Adrenal gland (tissue), 12 donors: ENCODE results near the gene SLCO2A1. TPM values are rescaled to one million over a fixed set of nuclear protein-coding genes. Genes with fewer than 3 reads are reported as not detected.

Source experiments
- DNase-seq, 7 donors: peaks; one replicate each; pipeline ENCODE4 v3.0.0-alpha.2; 2019 to 2020
- H3K27ac ChIP-seq, 5 donors: fragments of 200-600 bp; sonication (generic) in 4 of 5; 1 replicate in 3 of 5; 2 replicates in 2 of 5; pipeline versions ENCODE4 v1.5.1 to v1.8.0; 2016 to 2020; ENCODE audit warnings: mild to moderate bottlenecking in 1 of 5
- H3K27me3 ChIP-seq: fragments of 200-600 bp; 2 replicates; pipeline ENCODE4 v1.8.0; 2021
- H3K36me3 ChIP-seq, 2 donors: fragments of 200-600 bp; replicated peaks in 1 of 2; 1 replicate in 1 of 2; 2 replicates in 1 of 2; pipeline versions ENCODE4 v1.5.1 to v1.8.0; 2018 to 2022
- H3K4me1 ChIP-seq, 2 donors: fragments of 200-600 bp; replicated peaks in 1 of 2; 1 replicate in 1 of 2; 2 replicates in 1 of 2; pipeline versions ENCODE4 v1.5.1 to v1.8.0; 2018 to 2021
- H3K4me3 ChIP-seq, 4 donors: fragments of 200-600 bp; sonication (generic) in 3 of 4; one replicate each; pipeline ENCODE4 v1.5.1; 2016 to 2018
- H3K9me3 ChIP-seq, 3 donors: fragments of 200-600 bp; sonication (generic) in 1 of 3; replicated peaks in 1 of 3; 1 replicate in 2 of 3; 2 replicates in 1 of 3; pipeline versions ENCODE4 v1.5.1 to v1.8.0; 2016 to 2021
- POLR2A ChIP-seq, 2 donors: fragments of 450-650 bp; IDR thresholded peaks; one replicate each; pipeline ENCODE4 v1.6.1; 2017; ENCODE audit warnings: antibody characterized with exemption in 2 of 2, mild to moderate bottlenecking in 2 of 2, moderate library complexity in 1 of 2
- WGBS, 4 donors: extraction: QIAGEN DNeasy Blood & Tissue Kit in 2 of 4; methylation state at CpG; one replicate each; pipeline versions ENCODE4 v1.1.5 to v1.1.7; 2013 to 2017; 5-methylcytosine and 5-hydroxymethylcytosine counted together
- intact Hi-C, 2 donors: fragments of 100-400 bp; cut with DNase I; formaldehyde crosslinking; loops; one replicate each; pipeline versions ENCODE4 v1.14.1 to v1.15.0; 2022 to 2023
- polyA plus RNA-seq, 3 donors: library from polyadenylated mRNA; stranded (reverse); fragments of 200-250 nt in 2 of 3; fragments of 350-450 nt in 1 of 3; fragmentation: Illumina TruSeq in 1 of 3; extraction: RNeasy Lipid Tissue Mini Kit (QIAGEN cat#74804) in 1 of 3; gene quantifications; one replicate each; pipeline ENCODE4 v1.2.3, GENCODE V29; 2013 to 2014
- total RNA-seq, 9 donors: library from RNA; depleted of rRNA in 4 of 9; stranded (reverse); fragments of >200 nt in 4 of 9; fragments of 120-200 nt in 1 of 9; fragmentation: NEBNext Ultra II Directional in 1 of 9; extraction: Animal tissue kit (Norgen Biotek cat#: 25700) in 1 of 9; gene quantifications; one replicate each; pipeline versions ENCODE4 v1.1.0 to v1.2.4, GENCODE V29; 2013 to 2023
- TF ChIP-seq, protein P1 (sequence below), 6 experiments: fragments of 450-650 bp in 4 of 6; fragments of 200-600 bp in 2 of 6; sonication (generic) in 1 of 6; IDR thresholded peaks; 1 replicate in 5 of 6; 2 replicates in 1 of 6; pipeline versions ENCODE4 v1.5.1 to v1.8.0; 2016 to 2021; ENCODE audit warnings: antibody characterized with exemption in 6 of 6, mild to moderate bottlenecking in 2 of 6, moderate library complexity in 1 of 6
- donor health status: healthy with polysubstance abuse.
- donor health status: Bipolar disorder and iron deficiency.
- donor health status: DM: yes; HTN: yes; CAD: no.
- donor health status: DM: no; HTN: no; CAD: no.
- donor health status: DM: no; HTN: no; CAD: no.
- donor health status: DM: yes; HTN: yes; CAD: no.

SLCO2A1 gene
- total and polyA plus RNA-seq, 12 donors = 2.3 to 141 (median 29.5) TPM

DNA sequence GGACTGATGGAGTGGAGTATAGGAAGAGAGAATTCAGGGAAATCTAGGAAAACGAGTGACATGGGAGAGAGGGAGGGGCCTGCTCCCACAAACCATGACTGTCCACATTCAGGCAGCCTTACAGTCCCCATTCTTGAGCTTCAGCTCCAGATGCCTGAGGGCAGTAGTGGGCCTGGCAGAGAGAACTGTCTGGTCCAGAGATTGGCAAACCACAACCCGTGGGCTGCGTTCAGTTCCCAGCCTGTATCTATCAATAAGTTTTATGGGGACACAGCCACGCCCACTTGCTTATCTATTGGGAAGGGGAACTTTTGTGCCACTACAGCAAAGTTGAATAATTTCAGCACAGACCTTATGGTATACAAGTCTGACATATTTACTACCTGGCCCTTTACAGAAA is 63.8 kb downstream of the SLCO2A1 start:
- DNase-seq = no peak
- Histone ChIP-seq H3K36me3 (no peaks in the 10 kb centered on the region), H3K4me3 (no peak overlapping the region), H3K27me3 (no peaks in the 10 kb centered on the region), H3K9me3 (no peaks in the 10 kb centered on the region), H3K4me1 (no peaks in the 10 kb centered on the region), H3K27ac (no peak overlapping the region)
- TF ChIP-seq, protein P1, sequence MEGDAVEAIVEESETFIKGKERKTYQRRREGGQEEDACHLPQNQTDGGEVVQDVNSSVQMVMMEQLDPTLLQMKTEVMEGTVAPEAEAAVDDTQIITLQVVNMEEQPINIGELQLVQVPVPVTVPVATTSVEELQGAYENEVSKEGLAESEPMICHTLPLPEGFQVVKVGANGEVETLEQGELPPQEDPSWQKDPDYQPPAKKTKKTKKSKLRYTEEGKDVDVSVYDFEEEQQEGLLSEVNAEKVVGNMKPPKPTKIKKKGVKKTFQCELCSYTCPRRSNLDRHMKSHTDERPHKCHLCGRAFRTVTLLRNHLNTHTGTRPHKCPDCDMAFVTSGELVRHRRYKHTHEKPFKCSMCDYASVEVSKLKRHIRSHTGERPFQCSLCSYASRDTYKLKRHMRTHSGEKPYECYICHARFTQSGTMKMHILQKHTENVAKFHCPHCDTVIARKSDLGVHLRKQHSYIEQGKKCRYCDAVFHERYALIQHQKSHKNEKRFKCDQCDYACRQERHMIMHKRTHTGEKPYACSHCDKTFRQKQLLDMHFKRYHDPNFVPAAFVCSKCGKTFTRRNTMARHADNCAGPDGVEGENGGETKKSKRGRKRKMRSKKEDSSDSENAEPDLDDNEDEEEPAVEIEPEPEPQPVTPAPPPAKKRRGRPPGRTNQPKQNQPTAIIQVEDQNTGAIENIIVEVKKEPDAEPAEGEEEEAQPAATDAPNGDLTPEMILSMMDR (IDR thresholded peaks at IDR 0.05) = no peak
- no peak for TF ChIP-seq POLR2A (IDR thresholded peaks at IDR 0.05)
- 56 to 78% (median 63%) methylated on average over 4 of the region's 4 CpGs for WGBS, 4 donors
- intact Hi-C loops = no loop called here

DNA sequence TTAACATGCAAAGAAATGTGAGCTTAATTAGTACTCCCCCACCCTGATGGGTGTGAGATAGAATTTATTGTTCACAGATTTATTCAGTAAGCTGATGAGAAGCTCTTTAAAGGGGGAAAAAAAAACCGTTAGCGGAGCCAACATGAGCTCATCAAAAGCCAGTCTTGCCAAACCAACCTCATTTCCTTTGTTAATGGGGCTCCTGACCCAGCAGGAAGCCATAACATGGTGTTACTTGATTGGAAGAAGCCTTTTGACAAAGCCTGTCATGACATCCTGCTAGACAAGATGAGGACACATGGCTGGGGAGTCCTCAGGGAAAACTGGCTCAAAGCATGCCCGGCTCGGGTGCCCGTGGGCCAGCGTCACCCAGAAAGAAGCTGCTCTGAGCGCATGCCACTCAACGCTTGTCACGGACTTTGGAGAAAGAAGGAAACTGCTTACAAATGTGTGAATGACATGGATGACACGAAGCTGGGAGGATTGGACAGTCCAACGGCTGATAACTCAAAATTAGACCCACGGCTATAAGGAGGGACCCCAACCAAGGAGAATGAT is 64.6 kb downstream of the SLCO2A1 start:
- H3K36me3 ChIP-seq = no peaks in the 10 kb centered on the region
- H3K9me3 ChIP-seq = no peaks in the 10 kb centered on the region
- TF ChIP-seq, protein P1 (IDR thresholded peaks at IDR 0.05) = no peak
- TF ChIP-seq POLR2A (IDR thresholded peaks at IDR 0.05) = no peak
- intact Hi-C loops = no loop called here
- 77 to 87% (median 82%) methylated on average over 12 of the region's 12 CpGs for WGBS, 4 donors
- no peak for DNase-seq
- H3K4me1 ChIP-seq = no peaks in the 10 kb centered on the region
- no peak overlapping the region for H3K27ac ChIP-seq
- H3K4me3 ChIP-seq = no peak overlapping the region
- H3K27me3 ChIP-seq = no peaks in the 10 kb centered on the region

DNA sequence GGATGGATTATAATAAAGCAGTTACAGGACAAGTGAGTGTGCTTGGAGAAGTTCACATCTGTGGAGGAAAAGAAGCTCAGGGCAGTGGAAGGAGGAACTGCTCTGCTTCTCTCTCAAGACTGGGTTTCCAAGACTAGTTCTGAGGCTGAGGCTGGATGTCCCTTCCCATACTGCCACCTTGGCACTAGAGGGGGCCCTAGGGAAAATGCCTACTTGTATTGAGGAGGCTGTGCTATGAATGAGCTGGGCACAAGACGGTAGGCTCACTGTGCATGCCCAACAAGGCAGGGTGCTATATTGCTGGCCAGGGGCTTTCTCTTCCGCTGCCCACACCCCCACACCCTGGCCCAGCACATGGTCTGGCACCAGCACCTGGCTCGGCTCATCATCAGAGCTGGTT is 65.2 kb downstream of the SLCO2A1 start:
- WGBS, 4 donors = 67 to 89% (median 85%) methylated on average over 2 to 3 of the region's 3 CpGs

DNA sequence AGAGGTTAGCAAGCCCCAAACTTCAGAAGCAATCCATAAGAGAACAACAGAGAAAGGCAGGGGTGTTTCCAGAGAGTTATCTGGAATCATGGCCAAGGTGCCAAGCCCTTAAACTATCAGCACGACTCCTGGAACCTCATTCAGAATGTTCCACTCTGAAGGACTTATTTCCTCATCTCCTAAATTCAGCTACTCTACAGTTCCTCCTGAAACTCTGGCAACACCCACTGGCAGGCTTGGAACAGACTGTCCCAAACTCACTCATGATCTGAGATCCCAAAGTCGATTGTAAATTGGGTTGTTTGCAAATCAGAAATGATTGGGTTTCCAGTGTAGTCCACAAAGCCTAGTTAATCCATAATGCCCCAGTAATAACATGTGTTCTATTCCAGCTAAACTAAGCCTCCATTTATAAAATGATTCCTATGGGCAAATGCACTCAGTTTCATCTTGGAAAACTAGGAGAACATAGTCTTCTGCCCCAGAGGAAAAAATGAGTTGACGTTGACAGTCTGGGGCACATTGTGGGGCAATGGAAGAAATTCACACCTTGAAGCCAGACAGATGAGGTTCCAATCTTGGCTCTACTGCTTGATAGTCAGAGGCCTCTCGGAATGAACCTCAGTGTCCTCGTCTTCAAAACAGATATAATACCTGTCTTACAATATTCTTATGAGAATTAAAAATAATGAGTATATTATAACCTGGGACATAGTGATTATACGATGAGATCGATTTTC is 65.9 kb downstream of the SLCO2A1 start:
- Histone ChIP-seq H3K9me3 (no peaks in the 10 kb centered on the region), H3K27me3 (no peaks in the 10 kb centered on the region), H3K4me1 (no peaks in the 10 kb centered on the region), H3K36me3 (no peaks in the 10 kb centered on the region), H3K4me3 (no peak overlapping the region), H3K27ac (no peak overlapping the region)
- TF ChIP-seq, protein P1 (IDR thresholded peaks at IDR 0.05) = no peak
- TF ChIP-seq POLR2A (IDR thresholded peaks at IDR 0.05) = no peak
- 70 to 85% (median 80%) methylated on average over 7 of the region's 7 CpGs for WGBS, 4 donors
- intact Hi-C loops = no loop called here
- no peak for DNase-seq

More for the DNA sequence above, 65.2 kb downstream of the SLCO2A1 start:
- TF ChIP-seq POLR2A (IDR thresholded peaks at IDR 0.05) = no peak
- TF ChIP-seq, protein P1 (IDR thresholded peaks at IDR 0.05) = no peak
- Histone ChIP-seq H3K36me3 (no peaks in the 10 kb centered on the region), H3K27me3 (no peaks in the 10 kb centered on the region), H3K4me1 (no peaks in the 10 kb centered on the region), H3K9me3 (no peaks in the 10 kb centered on the region), H3K4me3 (no peak overlapping the region), H3K27ac (no peak overlapping the region)
- DNase-seq = no peak
- intact Hi-C loops = no loop called here
